Activated CD4-positive, alpha-beta T cell treated with anti-CD3 and anti-CD28 coated beads, Interleukin-10, Interleukin-2, amounts not matched to agents 100 ng/mL and 50 ng/mL, durations not matched to agents 16 hours and 8 hours (primary cell): ENCODE data around the gene KCNK7.
"Not testable (repeated sequence)": the region's sequence is repeated elsewhere in the genome, so short reads cannot be mapped to it uniquely, and the experiment has no call there.

Source experiments
- DNase-seq: peaks from one replicate; pipeline ENCODE4 v3.0.0-alpha.2; 2020

The KCNK7 gene

DNA sequence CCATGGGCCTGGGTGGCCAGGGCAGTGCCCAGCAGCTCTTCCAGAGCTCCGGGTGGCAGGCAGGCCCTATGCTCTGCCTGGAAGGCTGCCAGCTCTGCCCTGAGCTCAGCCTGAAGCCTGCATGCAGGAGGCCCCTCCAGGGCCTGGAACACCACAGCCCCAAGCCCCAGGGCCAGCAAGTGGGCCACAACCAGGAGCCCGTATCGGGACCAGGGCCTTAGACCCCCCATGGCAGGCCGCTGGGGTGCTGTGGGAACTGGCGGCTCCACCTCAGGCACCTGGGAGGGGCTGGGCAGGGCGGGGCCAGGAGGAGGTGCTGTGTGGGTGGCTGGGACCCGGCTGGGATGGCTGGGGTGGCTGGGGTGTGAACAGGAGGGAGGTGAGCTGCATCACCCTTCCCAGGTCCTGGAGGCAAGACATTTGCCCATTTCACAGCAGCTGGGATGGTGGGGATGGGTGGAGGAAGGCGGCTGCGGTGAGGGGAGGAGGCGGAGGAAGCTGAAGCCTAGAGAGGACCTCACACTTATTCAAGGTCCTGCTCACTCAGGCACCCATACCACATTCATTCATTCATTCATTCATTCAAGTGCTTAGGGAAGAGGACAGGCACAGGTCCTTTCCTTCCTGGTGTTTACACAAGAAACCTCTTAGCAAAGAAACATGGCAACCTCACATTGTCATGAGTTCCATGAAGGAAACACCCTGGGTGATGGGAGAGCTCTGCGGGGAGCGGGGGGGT is at the start of gene KCNK7:
TSS of gene KCNK7 (minus strand) at position 258 of the 739 bp plus-strand sequence. CDS start at position 230, 28 bp downstream.
- DNase-seq, result no peak

GRCh38 chr11:65644837-65645236 is 49.2 kb upstream of the KCNK7 start:
- DNase-seq, result no peak

- DNase-seq, result peak; percentile 30
Measured at GRCh38 chr11:65643971-65644370, 48.4 kb upstream of the KCNK7 start.

GRCh38 chr11:65642014-65642671 is 46.5 kb upstream of the KCNK7 start:
- no peak for DNase-seq

- no peak for DNase-seq
Measured at GRCh38 chr11:65641297-65642013, 45.9 kb upstream of the KCNK7 start.

- peak; percentile 44 for DNase-seq
Measured at GRCh38 chr11:65640483-65641296, 45.1 kb upstream of the KCNK7 start.

GRCh38 chr11:65639623-65640482 is 44.3 kb upstream of the KCNK7 start:
- peak; percentile 72 for DNase-seq

DNA sequence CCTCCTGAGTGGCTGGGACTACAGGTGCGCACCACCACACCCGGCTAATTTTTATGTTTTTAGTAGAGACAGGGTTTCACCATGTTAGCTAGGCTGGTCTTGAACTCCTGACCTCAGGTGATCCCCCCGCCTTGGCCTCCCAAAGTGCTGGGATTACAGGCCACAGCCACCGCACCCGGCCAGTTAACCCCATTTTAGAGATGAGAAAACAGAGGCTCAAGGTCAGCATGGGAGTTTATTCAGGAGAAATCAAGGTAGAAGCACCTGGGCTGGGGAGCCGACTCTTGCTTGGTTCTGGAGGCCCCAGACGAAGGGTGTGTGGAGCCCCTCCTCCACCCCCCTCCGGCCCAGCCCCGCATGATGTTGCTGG is 43.6 kb upstream of the KCNK7 start:
- DNase-seq, result not testable (repeated sequence)

DNA sequence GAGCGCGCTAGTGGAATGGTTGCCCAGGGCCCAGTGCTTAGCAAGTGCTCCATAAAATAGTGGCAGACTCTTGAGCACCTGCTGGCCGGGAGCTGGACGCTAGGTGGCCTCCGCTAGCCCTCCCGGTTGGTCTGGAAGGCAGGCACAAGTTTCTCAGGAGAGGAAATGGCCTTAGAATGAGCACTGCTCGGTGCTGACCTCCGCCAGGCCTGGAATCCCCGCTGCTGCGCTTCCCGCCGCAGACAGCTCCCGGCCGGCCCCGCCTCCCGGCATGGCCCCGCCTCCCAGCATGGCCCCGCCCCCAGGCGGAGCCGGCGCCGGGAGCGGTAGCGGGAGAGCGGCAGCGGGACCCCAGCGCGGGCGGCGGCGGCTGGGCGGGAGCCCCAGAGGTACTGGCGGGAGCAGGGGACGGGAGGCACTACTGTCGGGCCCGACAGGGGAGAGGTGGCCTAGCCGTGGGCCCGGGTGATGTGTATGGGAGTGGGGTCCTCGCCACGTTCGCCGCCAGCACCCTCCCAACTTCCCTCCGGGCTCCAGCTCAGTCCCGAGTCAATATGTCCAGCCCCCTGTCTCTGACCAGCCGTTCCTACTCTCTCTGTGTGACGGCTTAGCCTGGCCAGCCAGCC is 42.3 kb upstream of the KCNK7 start, which contains the start of gene SIPA1:
TSS of gene SIPA1 (plus strand) at position 308 of the 626 bp plus-strand sequence. CDS start 2,821 bp downstream, outside the sequence.
- peak; percentile 82 for DNase-seq

DNA sequence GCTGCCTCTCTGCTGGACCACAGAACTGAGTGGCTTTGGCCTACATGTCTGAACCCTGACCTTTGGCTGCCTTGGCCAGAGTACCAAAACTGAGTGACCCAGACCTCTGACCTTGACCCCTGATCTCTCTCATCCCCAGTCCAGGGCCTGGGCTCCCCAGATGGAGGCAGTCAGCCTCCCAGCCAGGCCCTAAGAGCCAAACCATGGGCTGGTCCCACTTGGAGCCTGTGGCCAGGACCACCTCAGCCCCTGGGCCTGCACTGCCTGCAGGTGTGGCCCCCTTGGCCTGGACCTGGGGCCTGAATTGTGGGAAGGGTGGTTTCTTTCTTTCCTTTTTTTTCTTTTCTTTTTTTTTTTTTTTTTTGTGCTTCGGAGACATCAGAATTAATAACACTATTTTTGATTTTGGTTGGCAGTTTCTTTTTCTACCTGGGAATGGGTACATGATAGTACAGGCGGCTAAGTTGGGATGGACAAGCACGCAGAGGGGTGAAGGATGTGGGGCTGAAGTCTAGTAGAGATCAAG is 41.5 kb upstream of the KCNK7 start:
- DNase-seq, result no peak

DNA sequence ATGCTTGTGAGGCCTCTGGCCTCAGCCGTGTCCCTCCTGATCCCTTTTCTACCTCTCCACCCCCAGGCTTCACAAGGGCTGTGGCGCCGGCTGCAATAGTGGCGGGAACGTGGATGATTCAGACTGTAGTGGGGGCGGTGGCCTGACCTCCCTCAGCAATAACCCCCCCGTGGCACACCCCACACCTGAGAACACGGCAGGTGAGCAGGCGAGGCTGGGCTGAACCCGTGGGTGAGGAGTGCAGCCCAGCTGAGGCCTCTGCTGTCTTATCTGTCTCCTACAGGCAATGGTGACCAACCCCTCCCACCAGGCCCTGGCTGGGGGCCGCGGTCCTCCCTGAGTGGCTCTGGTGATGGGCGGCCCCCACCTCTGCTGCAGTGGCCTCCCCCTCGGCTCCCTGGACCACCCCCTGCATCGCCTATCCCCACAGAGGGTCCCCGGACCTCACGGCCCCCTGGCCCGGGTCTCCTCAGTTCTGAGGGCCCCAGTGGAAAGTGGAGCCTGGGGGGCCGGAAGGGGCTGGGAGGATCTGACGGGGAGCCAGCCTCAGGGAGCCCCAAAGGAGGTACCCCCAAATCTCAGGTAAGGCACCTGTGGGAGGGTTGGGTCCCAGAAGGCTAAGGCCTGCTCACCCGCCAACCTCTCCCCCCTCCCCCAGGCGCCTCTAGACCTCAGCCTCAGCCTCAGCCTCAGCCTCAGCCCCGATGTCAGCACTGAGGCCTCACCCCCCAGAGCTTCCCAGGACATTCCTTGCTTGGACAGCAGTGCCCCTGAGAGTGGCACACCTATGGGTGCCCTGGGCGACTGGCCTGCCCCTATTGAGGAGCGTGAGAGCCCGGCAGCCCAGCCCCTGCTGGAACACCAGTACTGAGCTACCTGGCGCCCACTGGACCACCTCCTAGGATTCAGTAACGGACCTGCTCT is 40.8 kb upstream of the KCNK7 start:
- no peak for DNase-seq

DNA sequence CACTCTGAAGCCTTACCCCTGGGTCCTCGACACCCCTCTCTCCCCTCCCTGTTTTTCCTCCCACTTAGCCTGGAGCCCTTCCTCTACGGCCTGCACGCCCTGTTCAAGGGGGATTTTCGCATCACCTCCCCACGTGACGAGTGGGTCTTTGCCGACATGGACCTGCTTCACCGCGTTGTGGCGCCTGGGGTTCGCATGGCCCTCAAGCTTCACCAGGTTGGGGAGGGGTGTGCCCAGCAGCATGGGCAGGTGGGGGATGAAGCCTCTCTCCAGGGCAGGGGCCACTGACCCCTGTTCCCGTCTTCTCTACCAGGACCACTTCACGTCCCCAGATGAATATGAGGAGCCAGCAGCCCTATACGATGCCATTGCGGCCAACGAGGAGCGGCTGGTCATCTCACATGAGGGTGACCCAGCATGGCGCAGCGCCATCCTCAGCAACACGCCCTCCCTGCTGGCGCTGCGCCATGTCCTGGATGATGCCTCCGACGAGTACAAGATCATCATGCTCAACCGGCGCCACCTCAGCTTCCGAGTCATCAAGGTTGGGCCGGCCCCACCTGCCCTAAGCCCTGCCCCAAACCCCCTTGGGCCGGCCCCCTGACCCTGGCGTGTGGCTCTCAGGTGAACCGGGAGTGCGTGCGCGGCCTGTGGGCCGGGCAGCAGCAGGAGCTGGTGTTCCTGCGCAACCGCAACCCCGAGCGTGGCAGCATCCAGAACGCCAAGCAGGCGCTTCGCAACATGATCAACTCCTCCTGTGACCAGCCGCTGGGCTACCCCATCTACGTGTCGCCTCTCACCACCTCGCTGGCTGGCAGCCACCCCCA is 39.5 kb upstream of the KCNK7 start:
- DNase-seq, result no peak

- no peak for DNase-seq
Measured at GRCh38 chr11:65634440-65634839, 38.8 kb upstream of the KCNK7 start.

- no peak for DNase-seq
Measured at GRCh38 chr11:65634109-65634436, 38.5 kb upstream of the KCNK7 start.

- DNase-seq, result no peak
Measured at GRCh38 chr11:65633390-65634108, 37.9 kb upstream of the KCNK7 start.

- DNase-seq, result no peak
Measured at GRCh38 chr11:65630215-65630614, 34.6 kb upstream of the KCNK7 start.

DNA sequence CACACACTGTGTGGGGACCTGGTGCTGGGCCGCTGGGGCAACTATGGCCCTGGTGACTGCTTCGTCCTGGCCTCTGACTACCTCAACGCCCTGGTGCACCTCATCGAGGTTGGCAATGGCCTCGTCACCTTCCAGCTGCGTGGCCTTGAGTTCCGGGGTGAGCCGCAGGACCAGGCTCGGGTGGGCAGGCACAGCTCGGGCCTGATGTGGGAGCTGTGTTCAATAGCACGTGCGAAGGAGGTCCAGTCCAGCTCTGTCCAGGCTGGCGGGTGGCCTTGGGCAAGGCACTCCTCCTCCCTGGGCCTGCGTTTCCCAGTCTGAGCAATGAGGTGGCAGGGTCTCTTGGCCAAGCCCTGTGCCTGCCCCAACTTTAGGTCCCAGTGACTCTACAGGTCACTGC is 34.0 kb upstream of the KCNK7 start:
- DNase-seq, result no peak

DNA sequence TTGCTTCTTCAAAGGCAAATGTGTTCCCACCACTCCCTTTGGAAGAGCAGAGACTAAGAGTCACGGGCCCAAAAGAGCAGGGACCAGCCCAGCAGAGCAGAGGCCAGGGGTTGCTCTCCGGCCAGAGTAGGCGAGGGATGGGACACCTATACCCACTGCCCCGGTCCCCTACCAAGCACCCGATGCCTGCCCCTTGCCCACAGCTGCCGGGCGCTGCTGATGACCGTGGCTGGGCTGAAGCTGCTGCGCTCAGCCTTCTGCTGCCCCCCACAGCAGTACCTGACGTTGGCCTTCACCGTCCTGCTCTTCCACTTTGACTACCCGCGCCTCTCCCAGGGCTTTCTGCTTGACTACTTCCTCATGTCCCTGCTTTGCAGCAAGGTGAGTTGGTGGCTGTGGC is 31.6 kb upstream of the KCNK7 start:
- DNase-seq, result no peak
